ENCODE results near the gene NDC80.

DNA sequence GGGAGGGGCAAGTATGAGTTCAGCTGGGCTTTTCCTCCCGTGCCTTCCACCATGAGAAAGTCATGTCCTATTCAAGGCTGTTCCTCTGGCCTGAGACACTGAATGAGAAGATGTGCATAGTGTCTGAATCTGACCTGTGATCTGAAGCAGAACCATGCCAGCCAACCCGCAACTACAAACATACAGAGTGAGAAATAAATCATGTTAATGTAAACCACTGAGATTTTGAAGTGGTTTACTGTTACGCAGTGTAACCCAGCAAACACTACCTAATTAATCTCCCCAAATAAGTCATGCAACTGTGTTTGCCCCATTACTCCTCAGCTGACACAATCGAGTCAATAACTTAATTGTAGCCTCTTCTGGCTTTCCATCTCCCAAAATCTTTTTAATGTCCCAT is 49.2 kb upstream of the NDC80 start:
- TF ChIP-seq, protein P1, sequence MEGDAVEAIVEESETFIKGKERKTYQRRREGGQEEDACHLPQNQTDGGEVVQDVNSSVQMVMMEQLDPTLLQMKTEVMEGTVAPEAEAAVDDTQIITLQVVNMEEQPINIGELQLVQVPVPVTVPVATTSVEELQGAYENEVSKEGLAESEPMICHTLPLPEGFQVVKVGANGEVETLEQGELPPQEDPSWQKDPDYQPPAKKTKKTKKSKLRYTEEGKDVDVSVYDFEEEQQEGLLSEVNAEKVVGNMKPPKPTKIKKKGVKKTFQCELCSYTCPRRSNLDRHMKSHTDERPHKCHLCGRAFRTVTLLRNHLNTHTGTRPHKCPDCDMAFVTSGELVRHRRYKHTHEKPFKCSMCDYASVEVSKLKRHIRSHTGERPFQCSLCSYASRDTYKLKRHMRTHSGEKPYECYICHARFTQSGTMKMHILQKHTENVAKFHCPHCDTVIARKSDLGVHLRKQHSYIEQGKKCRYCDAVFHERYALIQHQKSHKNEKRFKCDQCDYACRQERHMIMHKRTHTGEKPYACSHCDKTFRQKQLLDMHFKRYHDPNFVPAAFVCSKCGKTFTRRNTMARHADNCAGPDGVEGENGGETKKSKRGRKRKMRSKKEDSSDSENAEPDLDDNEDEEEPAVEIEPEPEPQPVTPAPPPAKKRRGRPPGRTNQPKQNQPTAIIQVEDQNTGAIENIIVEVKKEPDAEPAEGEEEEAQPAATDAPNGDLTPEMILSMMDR (IDR thresholded peaks at IDR 0.05; ENCODE audit: insufficient read depth, low read depth, low read length): no peak
- TF ChIP-seq EZH2 (IDR thresholded peaks at IDR 0.05; ENCODE audit: insufficient read depth, low read length): no peak

Data from astrocyte (in vitro differentiated cells and primary cell).